Hepatocyte (in vitro differentiated cells): ENCODE results near the gene NEU4.
"Not testable (repeated sequence)": the region's sequence is repeated elsewhere in the genome, so short reads cannot be mapped to it uniquely, and the experiment has no call there.

Source experiments
- CTCF ChIP-seq: fragments of 200-600 bp; sonication (generic); IDR thresholded peaks from 2 replicates; pipeline ENCODE4 v1.5.1; 2016; ENCODE audit warnings: antibody characterized with exemption, mild to moderate bottlenecking; ENCODE audit not compliant: poor library complexity
- EZH2 ChIP-seq: fragments of 200-600 bp; sonication (generic); IDR thresholded peaks from 2 replicates; pipeline ENCODE4 v1.6.1; 2016; ENCODE audit warnings: antibody characterized with exemption, mild to moderate bottlenecking, borderline replicate concordance
- EZH2phosphoT487 ChIP-seq: fragments of 200-600 bp; sonication (generic); IDR thresholded peaks from one replicate; pipeline ENCODE4 v1.6.1; 2018; ENCODE audit warnings: antibody characterized with exemption, mild to moderate bottlenecking, low read depth, moderate library complexity; ENCODE audit not compliant: unreplicated experiment, severe bottlenecking

GRCh38 chr2:241800198-241800903 lies 8.6 kb upstream of the NEU4 start:
- TF ChIP-seq EZH2, CTCF, EZH2phosphoT487: not testable (repeated sequence)
